ENCODE results near the gene PSMB8.
A peak's percentile ranks its signal among the peaks of the same experiment; 100 is the strongest.

The PSMB8 gene

GRCh38 chr6:32855467-32856174 lies 11.8 kb upstream of the PSMB8 start:
- DNase-seq (ENCODE audit: low read depth) = no peak

GRCh38 chr6:32854376-32855178 lies 10.7 kb upstream of the PSMB8 start:
- peak; percentile 53 for DNase-seq (ENCODE audit: low read depth)

GRCh38 chr6:32853541-32854375 lies 9.9 kb upstream of the PSMB8 start, which contains the start of the genes PSMB9 and TAP1:
Gene PSMB9, plus strand, starts transcription at chr6:32854192. Its CDS starts 38 bp downstream, at chr6:32854230.
Gene TAP1, minus strand, starts transcription at chr6:32853704. Its CDS starts 68 bp downstream, at chr6:32853636.
- peak; percentile 93 for DNase-seq (ENCODE audit: low read depth)

GRCh38 chr6:32852844-32853540 lies 9.1 kb upstream of the PSMB8 start:
- DNase-seq (ENCODE audit: low read depth) = peak; percentile 40

GRCh38 chr6:32852018-32852843 lies 8.4 kb upstream of the PSMB8 start:
- DNase-seq (ENCODE audit: low read depth) = no peak

GRCh38 chr6:32851025-32851424 lies 7.2 kb upstream of the PSMB8 start:
- no peak for DNase-seq (ENCODE audit: low read depth)

GRCh38 chr6:32849126-32849525 lies 5.3 kb upstream of the PSMB8 start:
- DNase-seq (ENCODE audit: low read depth) = no peak

GRCh38 chr6:32847795-32848194 lies 3.9 kb upstream of the PSMB8 start:
- DNase-seq (ENCODE audit: low read depth) = no peak

GRCh38 chr6:32847004-32847403 lies 3.2 kb upstream of the PSMB8 start:
- no peak for DNase-seq (ENCODE audit: low read depth)

GRCh38 chr6:32845384-32845884 lies 1.6 kb upstream of the PSMB8 start:
- no peak for DNase-seq (ENCODE audit: low read depth)

- no peak for DNase-seq (ENCODE audit: low read depth)
Measured at GRCh38 chr6:32844839-32845383, 1.1 kb upstream of the PSMB8 start.

GRCh38 chr6:32843331-32843978 lies 392 bp downstream of the PSMB8 start:
- no peak for DNase-seq (ENCODE audit: low read depth)

- DNase-seq (ENCODE audit: low read depth) = no peak
Measured at GRCh38 chr6:32842690-32843089, 1.2 kb downstream of the PSMB8 start.

GRCh38 chr6:32842021-32842650 lies 1.7 kb downstream of the PSMB8 start:
- no peak for DNase-seq (ENCODE audit: low read depth)

- no peak for DNase-seq (ENCODE audit: low read depth)
Measured at GRCh38 chr6:32840604-32841246, 3.1 kb downstream of the PSMB8 start.

GRCh38 chr6:32839356-32839755 lies 4.5 kb downstream of the PSMB8 start:
- no peak for DNase-seq (ENCODE audit: low read depth)

- peak; percentile 98 for DNase-seq (ENCODE audit: low read depth)
Measured at GRCh38 chr6:32838114-32838958, 5.5 kb downstream of the PSMB8 start, which contains the start of gene TAP2. Gene TAP2, minus strand, starts transcription at chr6:32838739. Its CDS starts 506 bp downstream, at chr6:32838233.

- no peak for DNase-seq (ENCODE audit: low read depth)
Measured at GRCh38 chr6:32837651-32838113, 6.2 kb downstream of the PSMB8 start.
